ENCODE results near the gene GRK5.

DNA sequence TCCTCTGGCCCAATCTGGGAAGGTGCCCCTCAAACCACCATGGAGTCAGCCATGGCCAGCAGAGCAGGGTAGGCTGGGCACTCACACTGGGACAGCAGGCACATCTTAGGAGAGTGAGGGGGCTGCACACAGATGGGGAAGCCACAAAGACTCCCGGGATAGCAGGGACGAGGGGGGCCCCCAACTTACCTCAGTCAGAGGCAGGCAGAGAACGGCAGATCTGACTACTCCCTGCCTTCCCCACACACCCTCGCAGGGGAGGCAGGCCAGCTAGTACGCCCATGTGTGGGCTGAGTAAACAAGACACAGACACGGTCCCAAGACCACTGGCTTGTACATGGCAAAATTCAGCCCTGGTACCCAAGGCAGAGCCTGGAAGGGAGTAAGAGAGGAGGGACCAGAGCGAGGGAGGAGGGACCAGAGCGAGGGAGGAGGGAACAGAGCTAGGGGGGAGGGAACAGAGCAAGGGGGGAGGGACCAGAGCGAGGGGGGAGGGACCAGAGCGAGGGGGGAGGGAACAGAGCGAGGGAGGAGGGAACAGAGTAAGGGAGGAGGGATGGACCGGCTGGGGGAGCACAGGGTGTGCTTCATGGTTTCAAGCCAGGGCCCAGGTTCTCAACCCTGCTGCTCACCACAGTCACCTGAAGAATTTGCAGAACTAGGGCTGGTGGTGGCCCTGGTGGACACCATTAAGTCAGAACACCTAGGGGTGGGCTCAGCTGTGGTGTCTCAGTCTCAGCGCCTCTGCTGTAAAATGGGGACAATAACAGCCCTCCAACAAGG, 261.4 kb downstream of the GRK5 start:
- TF ChIP-seq EZH2 (IDR thresholded peaks at IDR 0.05; ENCODE audit: insufficient read depth, poor library complexity, severe bottlenecking) (no peak), EZH2phosphoT487 (IDR thresholded peaks at IDR 0.05; ENCODE audit: insufficient read depth, low read depth) (no peak)
